OCI-LY1 (cell line): ENCODE measurements around the gene ITGA4.

Experiments used
- CTCF ChIP-seq: fragments of 200-600 bp; sonication (generic), shearing (Covaris generic); IDR thresholded peaks from 2 replicates; pipeline ENCODE4 v1.5.1; 2017; ENCODE audit warnings: mild to moderate bottlenecking, antibody characterized with exemption, low read length, moderate library complexity, mixed read lengths
- EZH2 ChIP-seq: fragments of 200-600 bp; sonication (generic), shearing (Covaris generic); IDR thresholded peaks from 2 replicates; pipeline ENCODE4 v1.8.0; 2017; ENCODE audit warnings: borderline replicate concordance, mixed run types, mild to moderate bottlenecking, antibody characterized with exemption, low read length, moderate library complexity, mixed read lengths

- TF ChIP-seq CTCF (no peak), EZH2 (no peak)
Observed at GRCh38 chr2:181563101-181563692, 106.0 kb downstream of the ITGA4 start.
